WTC11 (cell line): ENCODE data around the gene MAZ. TPM values are rescaled to one million over a fixed set of nuclear protein-coding genes. Genes with fewer than 3 reads are reported as not detected.

Experiments used
- ATAC-seq: fragments of 200-7000 bp; cut with Tn5 transposase; 2 replicates; pipeline ENCODE4 v1.10.0; 2021; ENCODE audit warnings: mild to moderate bottlenecking, moderate library complexity
- CTCF ChIA-PET: fragments of 300-600 bp; sonication (Branson Sonifier 250); formaldehyde crosslinking; loops from one replicate; lab custom pipeline; 2021; ENCODE audit warnings: antibody characterized with exemption; lab: Charles Lee
- POLR2A ChIA-PET: fragments of 350-600 bp; sonication (Branson Sonifier 250); formaldehyde crosslinking; loops from one replicate; lab custom pipeline; 2021; ENCODE audit warnings: antibody characterized with exemption; lab: Charles Lee
- DNase-seq: peaks from one replicate; pipeline ENCODE4 v3.0.0; 2021; ENCODE audit warnings: low spot score
- H3K27ac Mint-ChIP-seq: 2 replicates; pipeline ENCODE4 v1.8.0; 2021; ENCODE audit warnings: mixed read lengths
- H3K27me3 Mint-ChIP-seq: 2 replicates; pipeline ENCODE4 v1.8.0; 2021; ENCODE audit warnings: low read depth, mild to moderate bottlenecking, moderate library complexity, mixed read lengths
- H3K36me3 Mint-ChIP-seq: 2 replicates; pipeline ENCODE4 v1.8.0; 2021; ENCODE audit warnings: mixed read lengths
- H3K4me1 Mint-ChIP-seq: 2 replicates; pipeline ENCODE4 v1.8.0; 2022; ENCODE audit warnings: mixed read lengths
- H3K4me3 Mint-ChIP-seq: 2 replicates; pipeline ENCODE4 v1.8.0; 2021; ENCODE audit warnings: mild to moderate bottlenecking, moderate library complexity, mixed read lengths
- H3K9me3 Mint-ChIP-seq: 2 replicates; pipeline ENCODE4 v1.8.0; 2021; ENCODE audit warnings: mixed read lengths
- ELF4 ChIP-seq: sonication (generic); formaldehyde crosslinking; IDR thresholded peaks from 2 replicates; pipeline ENCODE4 v1.8.1; 2022; ENCODE audit warnings: low read depth, mild to moderate bottlenecking, moderate library complexity, missing genetic modification reagents
- EMX1 ChIP-seq: fragments of 250-450 bp; sonication (Bioruptor Pico); IDR thresholded peaks from 2 replicates; pipeline ENCODE4 v1.8.0; 2021; ENCODE audit warnings: mild to moderate bottlenecking
- GABPB1 ChIP-seq: sonication (generic); formaldehyde crosslinking; IDR thresholded peaks from 2 replicates; pipeline ENCODE4 v1.8.1; 2023; ENCODE audit warnings: mild to moderate bottlenecking, missing genetic modification reagents
- JUN ChIP-seq: sonication (generic); formaldehyde crosslinking; IDR thresholded peaks from 2 replicates; pipeline ENCODE4 v1.8.0; 2023; ENCODE audit warnings: mild to moderate bottlenecking, missing genetic modification reagents
- RORB ChIP-seq: fragments of 250-450 bp; sonication (Bioruptor Pico); IDR thresholded peaks from 2 replicates; pipeline ENCODE4 v1.9.0; 2021; ENCODE audit warnings: mild to moderate bottlenecking
- total RNA-seq: library from RNA; stranded (reverse); gene quantifications from 3 replicates; pipeline ENCODE4 v1.2.3, GENCODE V29; 2021
- TF ChIP-seq, protein P1 (sequence below): sonication (generic); formaldehyde crosslinking; IDR thresholded peaks from 2 replicates; pipeline ENCODE4 v1.8.0; 2023; ENCODE audit warnings: missing genetic modification reagents, mild to moderate bottlenecking, borderline replicate concordance
- TF ChIP-seq, protein P2 (sequence below): sonication (generic); formaldehyde crosslinking; IDR thresholded peaks from 2 replicates; pipeline ENCODE4 v1.8.0; 2022; ENCODE audit warnings: mild to moderate bottlenecking, missing genetic modification reagents
- TF ChIP-seq, protein P3 (sequence below): fragments of 250-450 bp; sonication (Bioruptor Pico); IDR thresholded peaks from 2 replicates; pipeline ENCODE4 v1.9.0; 2021; ENCODE audit warnings: mild to moderate bottlenecking
- TF ChIP-seq, protein P4 (sequence below): sonication (generic); formaldehyde crosslinking; IDR thresholded peaks from 2 replicates; pipeline ENCODE4 v1.8.0; 2023; ENCODE audit warnings: missing genetic modification reagents
- TF ChIP-seq, protein P5 (sequence below): sonication (generic); formaldehyde crosslinking; IDR thresholded peaks from 2 replicates; pipeline ENCODE4 v1.8.1; 2022; ENCODE audit warnings: mild to moderate bottlenecking, missing genetic modification reagents, moderate library complexity, borderline replicate concordance

Gene MAZ
- total RNA-seq, 1 experiment from 2014 or later: 405 TPM

DNA sequence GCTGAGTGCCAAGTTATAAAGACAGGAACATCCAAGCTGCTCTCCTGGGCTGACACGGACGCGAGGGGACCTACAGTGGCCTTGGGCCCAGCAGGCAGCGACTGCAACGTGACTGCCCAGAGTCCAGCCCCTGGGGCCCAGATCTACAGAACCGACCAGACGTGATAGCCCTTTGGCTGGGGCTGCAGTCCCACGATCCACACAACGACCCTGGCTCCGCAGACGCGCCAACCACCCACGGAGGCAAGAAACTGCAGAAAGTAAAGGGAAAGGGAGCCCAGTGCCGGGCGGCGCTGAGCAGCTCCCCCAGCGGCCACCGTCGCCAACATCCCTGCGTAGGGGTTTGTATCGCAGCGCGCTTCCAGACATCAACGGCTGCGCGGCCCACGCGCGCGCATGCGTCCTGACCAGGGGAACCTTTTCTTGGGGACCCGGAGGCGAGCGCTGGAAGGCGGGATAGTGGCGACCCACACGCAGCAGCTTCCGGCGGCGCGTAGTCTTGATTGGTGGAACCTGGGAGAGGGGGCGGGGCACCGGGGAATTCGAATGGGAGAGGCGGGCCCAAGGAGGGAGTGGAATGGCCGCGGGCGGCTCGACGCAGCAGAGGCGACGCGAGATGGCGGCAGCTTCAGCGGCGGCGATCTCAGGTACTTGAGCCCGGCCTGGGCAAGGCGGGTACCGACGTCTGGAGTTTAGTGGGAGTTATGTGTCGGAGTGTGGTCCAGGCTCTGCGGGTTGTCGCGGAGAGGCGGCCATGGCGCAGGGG, 16.0 kb upstream of the MAZ start, which contains the start of gene KIF22 (continued):
- TF ChIP-seq, protein P1, sequence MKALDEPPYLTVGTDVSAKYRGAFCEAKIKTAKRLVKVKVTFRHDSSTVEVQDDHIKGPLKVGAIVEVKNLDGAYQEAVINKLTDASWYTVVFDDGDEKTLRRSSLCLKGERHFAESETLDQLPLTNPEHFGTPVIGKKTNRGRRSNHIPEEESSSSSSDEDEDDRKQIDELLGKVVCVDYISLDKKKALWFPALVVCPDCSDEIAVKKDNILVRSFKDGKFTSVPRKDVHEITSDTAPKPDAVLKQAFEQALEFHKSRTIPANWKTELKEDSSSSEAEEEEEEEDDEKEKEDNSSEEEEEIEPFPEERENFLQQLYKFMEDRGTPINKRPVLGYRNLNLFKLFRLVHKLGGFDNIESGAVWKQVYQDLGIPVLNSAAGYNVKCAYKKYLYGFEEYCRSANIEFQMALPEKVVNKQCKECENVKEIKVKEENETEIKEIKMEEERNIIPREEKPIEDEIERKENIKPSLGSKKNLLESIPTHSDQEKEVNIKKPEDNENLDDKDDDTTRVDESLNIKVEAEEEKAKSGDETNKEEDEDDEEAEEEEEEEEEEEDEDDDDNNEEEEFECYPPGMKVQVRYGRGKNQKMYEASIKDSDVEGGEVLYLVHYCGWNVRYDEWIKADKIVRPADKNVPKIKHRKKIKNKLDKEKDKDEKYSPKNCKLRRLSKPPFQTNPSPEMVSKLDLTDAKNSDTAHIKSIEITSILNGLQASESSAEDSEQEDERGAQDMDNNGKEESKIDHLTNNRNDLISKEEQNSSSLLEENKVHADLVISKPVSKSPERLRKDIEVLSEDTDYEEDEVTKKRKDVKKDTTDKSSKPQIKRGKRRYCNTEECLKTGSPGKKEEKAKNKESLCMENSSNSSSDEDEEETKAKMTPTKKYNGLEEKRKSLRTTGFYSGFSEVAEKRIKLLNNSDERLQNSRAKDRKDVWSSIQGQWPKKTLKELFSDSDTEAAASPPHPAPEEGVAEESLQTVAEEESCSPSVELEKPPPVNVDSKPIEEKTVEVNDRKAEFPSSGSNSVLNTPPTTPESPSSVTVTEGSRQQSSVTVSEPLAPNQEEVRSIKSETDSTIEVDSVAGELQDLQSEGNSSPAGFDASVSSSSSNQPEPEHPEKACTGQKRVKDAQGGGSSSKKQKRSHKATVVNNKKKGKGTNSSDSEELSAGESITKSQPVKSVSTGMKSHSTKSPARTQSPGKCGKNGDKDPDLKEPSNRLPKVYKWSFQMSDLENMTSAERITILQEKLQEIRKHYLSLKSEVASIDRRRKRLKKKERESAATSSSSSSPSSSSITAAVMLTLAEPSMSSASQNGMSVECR (CRISPR knock-in tag): peak; percentile 92; the same call in 1 of the 2 replicates
- TF ChIP-seq EMX1 (CRISPR knock-in tag) (0 out of 2 replicates have a peak, but pooled peaks have one; percentile 28), RORB (CRISPR knock-in tag) (no peak)
- TF ChIP-seq, protein P2, sequence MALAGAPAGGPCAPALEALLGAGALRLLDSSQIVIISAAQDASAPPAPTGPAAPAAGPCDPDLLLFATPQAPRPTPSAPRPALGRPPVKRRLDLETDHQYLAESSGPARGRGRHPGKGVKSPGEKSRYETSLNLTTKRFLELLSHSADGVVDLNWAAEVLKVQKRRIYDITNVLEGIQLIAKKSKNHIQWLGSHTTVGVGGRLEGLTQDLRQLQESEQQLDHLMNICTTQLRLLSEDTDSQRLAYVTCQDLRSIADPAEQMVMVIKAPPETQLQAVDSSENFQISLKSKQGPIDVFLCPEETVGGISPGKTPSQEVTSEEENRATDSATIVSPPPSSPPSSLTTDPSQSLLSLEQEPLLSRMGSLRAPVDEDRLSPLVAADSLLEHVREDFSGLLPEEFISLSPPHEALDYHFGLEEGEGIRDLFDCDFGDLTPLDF (CRISPR knock-in tag): peak; percentile 70; the same call in 1 of the 2 replicates
- TF ChIP-seq, protein P3, sequence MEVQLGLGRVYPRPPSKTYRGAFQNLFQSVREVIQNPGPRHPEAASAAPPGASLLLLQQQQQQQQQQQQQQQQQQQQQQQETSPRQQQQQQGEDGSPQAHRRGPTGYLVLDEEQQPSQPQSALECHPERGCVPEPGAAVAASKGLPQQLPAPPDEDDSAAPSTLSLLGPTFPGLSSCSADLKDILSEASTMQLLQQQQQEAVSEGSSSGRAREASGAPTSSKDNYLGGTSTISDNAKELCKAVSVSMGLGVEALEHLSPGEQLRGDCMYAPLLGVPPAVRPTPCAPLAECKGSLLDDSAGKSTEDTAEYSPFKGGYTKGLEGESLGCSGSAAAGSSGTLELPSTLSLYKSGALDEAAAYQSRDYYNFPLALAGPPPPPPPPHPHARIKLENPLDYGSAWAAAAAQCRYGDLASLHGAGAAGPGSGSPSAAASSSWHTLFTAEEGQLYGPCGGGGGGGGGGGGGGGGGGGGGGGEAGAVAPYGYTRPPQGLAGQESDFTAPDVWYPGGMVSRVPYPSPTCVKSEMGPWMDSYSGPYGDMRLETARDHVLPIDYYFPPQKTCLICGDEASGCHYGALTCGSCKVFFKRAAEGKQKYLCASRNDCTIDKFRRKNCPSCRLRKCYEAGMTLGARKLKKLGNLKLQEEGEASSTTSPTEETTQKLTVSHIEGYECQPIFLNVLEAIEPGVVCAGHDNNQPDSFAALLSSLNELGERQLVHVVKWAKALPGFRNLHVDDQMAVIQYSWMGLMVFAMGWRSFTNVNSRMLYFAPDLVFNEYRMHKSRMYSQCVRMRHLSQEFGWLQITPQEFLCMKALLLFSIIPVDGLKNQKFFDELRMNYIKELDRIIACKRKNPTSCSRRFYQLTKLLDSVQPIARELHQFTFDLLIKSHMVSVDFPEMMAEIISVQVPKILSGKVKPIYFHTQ: no peak
- TF ChIP-seq, protein P4, sequence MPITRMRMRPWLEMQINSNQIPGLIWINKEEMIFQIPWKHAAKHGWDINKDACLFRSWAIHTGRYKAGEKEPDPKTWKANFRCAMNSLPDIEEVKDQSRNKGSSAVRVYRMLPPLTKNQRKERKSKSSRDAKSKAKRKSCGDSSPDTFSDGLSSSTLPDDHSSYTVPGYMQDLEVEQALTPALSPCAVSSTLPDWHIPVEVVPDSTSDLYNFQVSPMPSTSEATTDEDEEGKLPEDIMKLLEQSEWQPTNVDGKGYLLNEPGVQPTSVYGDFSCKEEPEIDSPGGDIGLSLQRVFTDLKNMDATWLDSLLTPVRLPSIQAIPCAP (CRISPR knock-in tag): 0 out of 2 replicates have a peak, but pooled peaks have one; percentile 50
- TF ChIP-seq, all 79 proteins: peak for 29

DNA sequence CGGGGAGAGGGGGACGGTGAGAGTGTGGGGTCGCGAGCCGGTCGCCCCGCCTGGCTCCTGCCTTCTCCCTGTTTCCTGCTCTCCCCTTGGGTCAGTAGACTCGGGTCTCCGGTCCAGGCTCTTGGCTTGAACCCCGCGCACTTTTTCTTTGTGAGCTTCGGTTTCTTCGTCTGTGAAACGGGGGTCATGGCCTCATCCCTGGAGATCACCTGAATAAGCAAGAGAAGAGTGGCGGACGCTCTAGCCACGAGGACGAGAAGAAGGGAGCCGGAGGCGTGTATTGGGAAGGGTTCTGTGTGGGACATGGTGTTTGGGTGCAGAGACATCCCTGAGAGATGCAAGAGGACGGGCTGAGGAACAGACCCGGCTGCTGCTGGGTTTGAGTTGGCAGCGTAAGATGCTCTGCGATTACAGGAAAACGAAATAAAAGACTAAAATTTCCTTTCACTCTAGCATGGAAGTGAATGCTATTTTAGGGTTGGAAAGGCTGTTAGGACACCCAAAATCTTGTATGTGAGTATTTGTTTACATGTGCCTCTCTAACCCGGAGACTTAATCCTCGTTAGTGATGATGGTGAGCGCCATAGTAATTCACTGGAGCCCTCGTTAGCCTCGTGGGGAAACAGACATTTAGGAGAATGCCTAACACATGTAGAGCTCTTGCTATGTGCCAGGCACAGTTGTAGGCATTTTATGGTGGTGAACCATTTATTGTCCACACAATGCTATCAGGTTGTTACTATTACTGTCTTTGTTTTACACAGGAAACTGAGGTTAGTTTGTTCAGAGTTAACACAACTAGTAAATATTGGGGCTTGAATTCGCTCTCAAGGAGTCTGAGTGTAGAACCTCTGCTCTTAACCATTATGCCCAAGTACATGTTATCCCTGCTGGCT, 15.1 kb upstream of the MAZ start:
- peaks cover 17% of the 10 kb centered on the region for H3K36me3 Mint-ChIP-seq
- H3K27ac Mint-ChIP-seq: peak overlapping the region; percentile 96
- peaks cover 21% of the 10 kb centered on the region for H3K4me1 Mint-ChIP-seq
- ATAC-seq: peak; percentile 16
- H3K9me3 Mint-ChIP-seq: no peaks in the 10 kb centered on the region
- H3K27me3 Mint-ChIP-seq: peaks cover 12% of the 10 kb centered on the region
- ChIA-PET POLR2A (interaction anchor here (1.3 to 1.6 kb wide), 3 partner anchors 45 to 240 kb away, joined by 3 to 5 read pairs (median 4); no protein-coding TSS in a partner anchor), CTCF (interaction anchor here (0.5 to 2.7 kb wide), 24 partner anchors 13 to 1699 kb away, joined by 3 to 28 read pairs (median 6); partner anchors contain the start of genes ASPHD1, CDIPT, PAGR1 and PRRT2)
- DNase-seq: no peak
- TF ChIP-seq GABPB1 (CRISPR knock-in tag) (0 out of 2 replicates have a peak, but pooled peaks have one; percentile 11), JUN (CRISPR knock-in tag) (0 out of 2 replicates have a peak, but pooled peaks have one; percentile 12), ELF4 (CRISPR knock-in tag) (no peak)
- TF ChIP-seq, protein P5, sequence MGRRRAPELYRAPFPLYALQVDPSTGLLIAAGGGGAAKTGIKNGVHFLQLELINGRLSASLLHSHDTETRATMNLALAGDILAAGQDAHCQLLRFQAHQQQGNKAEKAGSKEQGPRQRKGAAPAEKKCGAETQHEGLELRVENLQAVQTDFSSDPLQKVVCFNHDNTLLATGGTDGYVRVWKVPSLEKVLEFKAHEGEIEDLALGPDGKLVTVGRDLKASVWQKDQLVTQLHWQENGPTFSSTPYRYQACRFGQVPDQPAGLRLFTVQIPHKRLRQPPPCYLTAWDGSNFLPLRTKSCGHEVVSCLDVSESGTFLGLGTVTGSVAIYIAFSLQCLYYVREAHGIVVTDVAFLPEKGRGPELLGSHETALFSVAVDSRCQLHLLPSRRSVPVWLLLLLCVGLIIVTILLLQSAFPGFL (CRISPR knock-in tag): no peak
- peak overlapping the region; percentile 98 for H3K4me3 Mint-ChIP-seq
